22Rv1 (cell line): Measurements from ENCODE around the gene MYCBP2.

Source experiments
- ZFX ChIP-seq: fragments of 450-650 bp; IDR thresholded peaks from 2 replicates; pipeline ENCODE4 v1.6.1; 2017; ENCODE audit warnings: antibody characterized with exemption, borderline replicate concordance
- TF ChIP-seq, protein P1 (sequence below): fragments of 450-650 bp; IDR thresholded peaks from 2 replicates; pipeline ENCODE4 v1.5.1; 2017; ENCODE audit warnings: mild to moderate bottlenecking

DNA sequence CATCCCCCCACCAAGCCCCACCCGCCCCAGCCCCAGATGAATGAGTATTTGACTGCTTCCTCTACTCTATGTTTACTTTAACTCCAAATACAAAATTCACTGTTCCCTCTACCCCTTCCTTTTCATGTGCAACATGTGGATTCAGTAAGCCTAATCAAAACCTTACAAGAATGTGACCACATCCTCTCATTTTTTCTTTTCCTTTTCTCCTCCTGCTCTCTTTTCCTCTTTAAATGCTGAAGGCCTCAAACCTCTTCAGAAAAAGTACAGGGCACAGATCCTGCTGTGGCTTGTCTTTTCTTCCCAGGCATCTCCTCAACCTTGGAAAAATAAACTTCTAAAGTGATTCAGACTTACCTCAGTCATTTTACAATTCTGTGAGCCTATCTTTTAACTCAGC lies 119.0 kb downstream of the MYCBP2 start:
- no peak for TF ChIP-seq ZFX
- TF ChIP-seq, protein P1, sequence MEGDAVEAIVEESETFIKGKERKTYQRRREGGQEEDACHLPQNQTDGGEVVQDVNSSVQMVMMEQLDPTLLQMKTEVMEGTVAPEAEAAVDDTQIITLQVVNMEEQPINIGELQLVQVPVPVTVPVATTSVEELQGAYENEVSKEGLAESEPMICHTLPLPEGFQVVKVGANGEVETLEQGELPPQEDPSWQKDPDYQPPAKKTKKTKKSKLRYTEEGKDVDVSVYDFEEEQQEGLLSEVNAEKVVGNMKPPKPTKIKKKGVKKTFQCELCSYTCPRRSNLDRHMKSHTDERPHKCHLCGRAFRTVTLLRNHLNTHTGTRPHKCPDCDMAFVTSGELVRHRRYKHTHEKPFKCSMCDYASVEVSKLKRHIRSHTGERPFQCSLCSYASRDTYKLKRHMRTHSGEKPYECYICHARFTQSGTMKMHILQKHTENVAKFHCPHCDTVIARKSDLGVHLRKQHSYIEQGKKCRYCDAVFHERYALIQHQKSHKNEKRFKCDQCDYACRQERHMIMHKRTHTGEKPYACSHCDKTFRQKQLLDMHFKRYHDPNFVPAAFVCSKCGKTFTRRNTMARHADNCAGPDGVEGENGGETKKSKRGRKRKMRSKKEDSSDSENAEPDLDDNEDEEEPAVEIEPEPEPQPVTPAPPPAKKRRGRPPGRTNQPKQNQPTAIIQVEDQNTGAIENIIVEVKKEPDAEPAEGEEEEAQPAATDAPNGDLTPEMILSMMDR: no peak
